Loucy (cell line): ENCODE results near the gene PHB1.
"Not testable (repeated sequence)": the region's sequence is repeated elsewhere in the genome, so short reads cannot be mapped to it uniquely, and the experiment has no call there.

ENCODE experiments used
- EZH2phosphoT487 ChIP-seq: fragments of 200-600 bp; IDR thresholded peaks from 2 replicates; pipeline ENCODE4 v1.6.1; 2018; ENCODE audit warnings: antibody characterized with exemption, mild to moderate bottlenecking, moderate library complexity, borderline replicate concordance
- TF ChIP-seq, protein P1 (sequence below): fragments of 200-600 bp; sonication (generic); conservative IDR thresholded peaks from 2 replicates; pipeline ENCODE4 v1.5.1; 2014; ENCODE audit warnings: mild to moderate bottlenecking, antibody characterized with exemption, low read length

DNA sequence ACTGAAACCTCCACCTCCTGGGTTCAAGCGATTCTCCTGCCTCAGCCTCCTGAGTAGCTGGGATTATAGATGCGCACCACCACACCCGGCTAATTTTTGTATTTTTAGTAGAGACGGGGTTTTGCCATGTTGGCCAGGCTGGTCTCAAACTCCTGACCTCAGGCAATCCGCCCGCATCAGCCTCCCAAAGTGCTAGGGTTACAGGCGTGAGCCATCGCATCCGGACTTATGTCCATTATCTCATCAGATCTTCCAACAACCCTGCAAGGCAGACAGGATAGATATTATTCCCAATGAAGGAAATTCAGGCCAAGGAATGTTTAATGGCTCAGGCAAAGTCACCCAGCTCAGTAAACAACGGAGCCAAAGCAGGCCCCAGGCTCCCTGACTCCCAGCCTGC is 49.6 kb downstream of the PHB1 start:
- TF ChIP-seq, protein P1, sequence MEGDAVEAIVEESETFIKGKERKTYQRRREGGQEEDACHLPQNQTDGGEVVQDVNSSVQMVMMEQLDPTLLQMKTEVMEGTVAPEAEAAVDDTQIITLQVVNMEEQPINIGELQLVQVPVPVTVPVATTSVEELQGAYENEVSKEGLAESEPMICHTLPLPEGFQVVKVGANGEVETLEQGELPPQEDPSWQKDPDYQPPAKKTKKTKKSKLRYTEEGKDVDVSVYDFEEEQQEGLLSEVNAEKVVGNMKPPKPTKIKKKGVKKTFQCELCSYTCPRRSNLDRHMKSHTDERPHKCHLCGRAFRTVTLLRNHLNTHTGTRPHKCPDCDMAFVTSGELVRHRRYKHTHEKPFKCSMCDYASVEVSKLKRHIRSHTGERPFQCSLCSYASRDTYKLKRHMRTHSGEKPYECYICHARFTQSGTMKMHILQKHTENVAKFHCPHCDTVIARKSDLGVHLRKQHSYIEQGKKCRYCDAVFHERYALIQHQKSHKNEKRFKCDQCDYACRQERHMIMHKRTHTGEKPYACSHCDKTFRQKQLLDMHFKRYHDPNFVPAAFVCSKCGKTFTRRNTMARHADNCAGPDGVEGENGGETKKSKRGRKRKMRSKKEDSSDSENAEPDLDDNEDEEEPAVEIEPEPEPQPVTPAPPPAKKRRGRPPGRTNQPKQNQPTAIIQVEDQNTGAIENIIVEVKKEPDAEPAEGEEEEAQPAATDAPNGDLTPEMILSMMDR, result not testable (repeated sequence)
- not testable (repeated sequence) for TF ChIP-seq EZH2phosphoT487
